ENCODE measurements around the gene DLG2.

The DLG2 gene

GRCh38 chr11:84089072-84090057 is 1537.8 kb downstream of the DLG2 start:
- TF ChIP-seq CTCF (IDR thresholded peaks at IDR 0.05; ENCODE audit: low read depth, low read length) = no peak
- DNase-seq (ENCODE audit: low read depth in 2 of 2) = peak in 1 of 2 donors; percentile 26
- no peak overlapping the region for H3K4me3 ChIP-seq (replicated peaks in 1 of 2; ENCODE audit: low read depth in 2 of 2, low read length in 2 of 2)

GRCh38 chr11:84071851-84072250 is 1555.3 kb downstream of the DLG2 start:
- no peak for DNase-seq (ENCODE audit: low read depth in 2 of 2)
- no peak for TF ChIP-seq CTCF (IDR thresholded peaks at IDR 0.05; ENCODE audit: low read depth, low read length)
- H3K4me3 ChIP-seq (replicated peaks in 1 of 2; ENCODE audit: low read depth in 2 of 2, low read length in 2 of 2) = no peak overlapping the region

GRCh38 chr11:84069048-84069447 is 1558.1 kb downstream of the DLG2 start:
- no peak for DNase-seq (ENCODE audit: low read depth in 2 of 2)
- H3K4me3 ChIP-seq (replicated peaks in 1 of 2; ENCODE audit: low read depth in 2 of 2, low read length in 2 of 2) = no peak overlapping the region
- no peak for TF ChIP-seq CTCF (IDR thresholded peaks at IDR 0.05; ENCODE audit: low read depth, low read length)

GRCh38 chr11:84061726-84062125 is 1565.4 kb downstream of the DLG2 start:
- H3K4me3 ChIP-seq (replicated peaks in 1 of 2; ENCODE audit: low read depth in 2 of 2, low read length in 2 of 2) = no peak overlapping the region
- TF ChIP-seq CTCF (IDR thresholded peaks at IDR 0.05; ENCODE audit: low read depth, low read length) = no peak
- no peak for DNase-seq (ENCODE audit: low read depth in 2 of 2)

- no peak overlapping the region for H3K4me3 ChIP-seq (replicated peaks in 1 of 2; ENCODE audit: low read depth in 2 of 2, low read length in 2 of 2)
- no peak for TF ChIP-seq CTCF (IDR thresholded peaks at IDR 0.05; ENCODE audit: low read depth, low read length)
- no peak for DNase-seq (ENCODE audit: low read depth in 2 of 2)
These were observed 1570.3 kb downstream of the DLG2 start for GRCh38 chr11:84056653-84057376.

GRCh38 chr11:84045146-84045545 is 1582.0 kb downstream of the DLG2 start:
- no peak for TF ChIP-seq CTCF (IDR thresholded peaks at IDR 0.05; ENCODE audit: low read depth, low read length)

More at GRCh38 chr11:84045146-84045545, 1582.0 kb downstream of the DLG2 start:
- no peak overlapping the region for H3K4me3 ChIP-seq (replicated peaks in 1 of 2; ENCODE audit: low read depth in 2 of 2, low read length in 2 of 2)
- no peak for DNase-seq (ENCODE audit: low read depth in 2 of 2)
